Skin of body (tissue), 2 donors: ENCODE measurements around the gene TBRG4. TPM values are rescaled to one million over a fixed set of nuclear protein-coding genes. Genes with fewer than 3 reads are reported as not detected.
A peak's percentile ranks its signal among the peaks of the same experiment; 100 is the strongest.

ENCODE experiments used
- DNase-seq: peaks from one replicate; lab custom pipeline; 2025; lab: John Stamatoyannopoulos, UW
- total RNA-seq: library from RNA; depleted of rRNA; stranded (reverse); fragments of >200 nt; gene quantifications from one replicate; pipeline ENCODE4 v1.2.3, GENCODE V29; 2014

Gene TBRG4
- total RNA-seq, 1 donor from 2014 or later: 34.1 TPM

DNA sequence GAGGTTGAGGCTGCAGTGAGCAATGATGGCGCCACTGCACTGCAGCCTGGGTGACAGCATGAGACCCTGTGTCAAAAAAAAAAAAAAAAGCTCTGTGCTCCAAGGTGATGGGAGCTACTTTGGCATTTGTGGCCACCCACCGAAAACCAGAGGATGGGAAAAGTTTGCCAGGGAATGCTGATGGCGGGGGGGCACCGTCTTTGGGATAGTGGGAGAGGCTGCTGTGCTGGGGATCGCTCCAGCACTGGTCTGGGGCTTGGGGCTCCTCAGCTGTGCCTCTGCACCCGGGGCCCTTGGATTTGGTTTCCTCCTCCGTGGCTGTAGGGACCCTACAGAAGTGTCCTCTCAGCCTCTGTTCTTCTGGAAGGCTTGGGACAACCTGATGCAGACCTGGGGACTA lies 34.4 kb upstream of the TBRG4 start:
- no peak for DNase-seq

DNA sequence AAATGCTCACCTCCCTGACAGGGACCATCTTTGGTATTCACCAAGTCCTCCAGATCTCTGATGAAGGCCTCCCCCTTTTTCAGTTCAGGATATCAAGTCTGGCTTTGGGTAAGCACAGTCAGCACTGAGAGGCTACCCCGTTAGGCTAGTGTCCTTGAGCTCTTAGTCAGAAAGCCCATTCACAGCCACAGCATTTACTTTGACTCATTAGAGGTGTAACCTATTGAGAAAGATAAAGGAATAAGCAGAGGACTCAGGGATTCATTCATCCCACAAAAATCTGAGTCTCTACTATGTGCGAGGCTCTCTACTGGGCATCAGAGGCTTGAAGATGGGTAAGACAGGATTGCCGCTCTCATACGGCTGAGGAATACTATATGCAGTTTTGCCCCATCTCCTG lies 32.1 kb upstream of the TBRG4 start:
- DNase-seq: no peak

DNA sequence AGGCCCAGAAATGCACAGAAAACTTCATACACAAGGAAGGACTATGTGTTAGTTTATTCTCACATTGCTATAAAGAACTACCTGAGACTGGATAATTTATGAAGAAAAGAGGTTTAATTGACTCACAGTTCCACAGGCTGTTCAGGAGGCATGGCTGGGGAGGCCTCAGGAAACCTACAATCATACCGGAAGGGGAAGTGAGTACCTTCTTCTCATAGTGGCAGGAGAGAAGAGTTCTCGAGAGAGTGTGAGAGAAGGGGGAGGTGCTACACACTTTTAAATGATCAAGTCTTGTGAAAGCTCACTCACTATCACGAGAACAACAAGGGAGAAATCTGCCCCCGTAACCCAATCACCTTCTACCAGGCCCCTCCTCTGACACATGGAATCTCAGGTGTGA lies 29.3 kb upstream of the TBRG4 start:
- no peak for DNase-seq

DNA sequence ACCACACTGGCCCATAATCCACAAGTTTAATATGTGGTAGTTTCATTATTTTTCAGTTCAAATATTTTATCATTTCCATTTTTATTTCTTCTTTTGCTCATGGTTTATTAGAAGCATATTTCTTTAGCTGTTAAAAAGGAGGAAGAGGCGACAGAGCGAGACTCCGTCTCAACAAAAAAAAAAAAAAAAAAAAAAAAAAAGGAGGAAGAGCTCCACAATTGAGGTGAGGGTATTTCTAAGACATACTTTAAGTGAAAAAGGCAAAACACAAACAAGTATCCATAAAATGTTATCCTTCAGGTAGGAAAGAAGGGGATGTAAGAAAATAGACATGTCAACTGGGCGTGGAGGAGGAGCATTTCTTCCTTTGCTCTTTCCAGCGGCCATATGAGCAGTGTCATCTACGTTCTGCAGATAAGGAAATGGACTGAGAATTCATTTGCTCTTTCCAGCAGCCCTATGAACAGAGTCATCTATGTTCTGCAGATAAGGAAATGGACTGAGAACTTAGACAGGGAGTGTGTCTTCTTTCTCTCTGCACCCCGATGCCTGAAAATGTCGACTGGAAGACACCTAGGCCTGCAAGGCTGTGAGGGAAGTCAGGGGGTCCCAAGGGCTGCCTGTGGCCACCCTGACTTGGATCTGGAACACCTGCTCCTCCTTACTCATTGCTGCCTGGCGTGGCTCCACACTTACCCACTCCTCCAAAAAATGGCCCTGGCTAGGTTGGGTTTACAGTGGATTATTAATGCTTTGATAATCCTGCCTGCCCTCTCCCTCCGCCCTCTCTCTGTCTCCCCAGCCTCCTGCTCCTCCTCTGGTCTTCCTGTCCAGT lies 27.2 kb upstream of the TBRG4 start:
- no peak for DNase-seq

DNA sequence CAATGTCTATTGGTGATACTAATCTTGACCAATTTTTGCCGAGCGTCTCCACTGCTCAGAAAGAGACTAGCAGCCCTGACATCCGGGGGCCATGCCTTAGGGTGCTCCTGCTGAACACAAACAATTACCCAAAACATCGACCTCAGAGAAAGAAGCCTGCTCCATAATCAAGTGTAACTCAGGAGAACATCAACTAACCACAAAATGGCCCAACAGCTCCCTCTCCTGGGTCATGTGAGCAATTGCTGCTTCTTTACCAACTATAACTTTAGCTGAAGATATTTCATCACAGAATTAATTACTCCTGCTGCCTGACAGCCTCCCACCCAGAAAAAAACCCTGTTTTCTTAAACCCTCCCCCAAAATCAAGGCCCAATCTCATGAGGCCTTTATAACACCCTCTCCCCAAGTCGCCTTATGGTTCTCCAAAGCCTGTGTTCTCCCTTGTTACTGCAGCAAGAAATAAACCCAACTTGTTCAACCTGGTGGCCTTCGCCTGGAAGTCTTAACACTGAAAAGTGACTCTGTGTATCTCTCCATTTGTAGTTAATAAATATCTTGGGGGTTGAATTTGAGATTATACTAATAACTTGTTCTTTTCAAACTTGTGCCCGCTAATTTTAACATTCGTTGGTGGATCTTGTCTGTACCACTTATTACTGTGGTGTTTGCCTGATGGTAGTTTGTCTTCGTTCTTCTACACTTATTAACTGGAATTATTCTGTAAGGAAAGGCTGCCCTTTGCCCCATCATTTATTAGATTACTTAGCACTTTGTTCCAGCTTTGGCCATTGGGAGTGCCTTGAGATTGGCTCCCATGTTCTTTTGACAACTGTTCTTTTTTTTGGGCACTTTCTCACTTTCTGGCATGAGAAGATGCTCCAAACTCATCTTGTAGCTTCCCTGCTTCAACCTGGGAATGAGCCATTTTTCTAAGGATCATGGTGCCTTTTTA lies 24.9 kb upstream of the TBRG4 start:
- peak; percentile 73 for DNase-seq

GRCh38 chr7:45133877-45134276 lies 22.4 kb upstream of the TBRG4 start:
- no peak for DNase-seq

DNA sequence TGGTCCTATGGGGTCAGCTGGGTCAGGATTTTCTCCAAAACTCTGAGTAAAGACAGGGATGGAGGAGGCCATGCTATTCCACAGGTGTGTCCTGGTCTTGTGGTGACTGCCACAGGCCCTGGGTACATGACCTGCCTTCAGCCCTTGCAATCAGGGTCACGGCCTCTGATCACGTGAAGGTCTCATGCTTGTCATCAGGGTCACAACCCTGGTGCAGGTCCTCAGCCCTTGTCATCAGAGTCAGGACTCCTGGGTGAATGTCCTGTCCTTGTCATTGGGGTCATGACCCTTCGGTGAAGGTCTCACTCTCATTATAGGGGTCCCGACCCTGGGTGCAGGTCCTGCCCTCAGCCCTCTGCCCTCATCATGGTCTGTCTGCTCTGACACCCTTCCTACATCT lies 21.9 kb upstream of the TBRG4 start:
- DNase-seq: no peak

- no peak for DNase-seq
Observed at GRCh38 chr7:45132708-45133320, 21.3 kb upstream of the TBRG4 start.

DNA sequence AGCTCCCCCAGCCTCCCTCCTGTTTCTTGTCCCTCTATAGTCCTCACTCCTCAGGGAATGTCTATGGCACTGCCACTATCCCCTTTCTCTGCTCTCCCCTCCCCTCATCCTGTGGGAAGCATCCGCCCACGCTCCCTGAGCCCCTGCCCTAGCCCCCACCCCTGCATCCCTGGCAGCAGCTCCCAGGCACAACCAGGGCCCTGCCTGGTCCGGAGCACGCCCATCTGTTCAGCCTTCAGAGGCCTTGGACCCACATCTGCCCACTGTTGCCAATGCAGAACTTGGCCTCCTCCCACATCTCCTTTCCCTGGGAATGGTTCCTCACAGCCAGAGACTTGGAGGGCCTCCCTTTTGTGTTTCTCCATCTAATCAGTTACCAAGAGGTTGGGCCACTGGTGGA lies 20.4 kb upstream of the TBRG4 start:
- DNase-seq: no peak

GRCh38 chr7:45130910-45131309 lies 19.4 kb upstream of the TBRG4 start:
- DNase-seq: no peak

- no peak for DNase-seq
Observed at GRCh38 chr7:45129906-45130305, 18.4 kb upstream of the TBRG4 start.

DNA sequence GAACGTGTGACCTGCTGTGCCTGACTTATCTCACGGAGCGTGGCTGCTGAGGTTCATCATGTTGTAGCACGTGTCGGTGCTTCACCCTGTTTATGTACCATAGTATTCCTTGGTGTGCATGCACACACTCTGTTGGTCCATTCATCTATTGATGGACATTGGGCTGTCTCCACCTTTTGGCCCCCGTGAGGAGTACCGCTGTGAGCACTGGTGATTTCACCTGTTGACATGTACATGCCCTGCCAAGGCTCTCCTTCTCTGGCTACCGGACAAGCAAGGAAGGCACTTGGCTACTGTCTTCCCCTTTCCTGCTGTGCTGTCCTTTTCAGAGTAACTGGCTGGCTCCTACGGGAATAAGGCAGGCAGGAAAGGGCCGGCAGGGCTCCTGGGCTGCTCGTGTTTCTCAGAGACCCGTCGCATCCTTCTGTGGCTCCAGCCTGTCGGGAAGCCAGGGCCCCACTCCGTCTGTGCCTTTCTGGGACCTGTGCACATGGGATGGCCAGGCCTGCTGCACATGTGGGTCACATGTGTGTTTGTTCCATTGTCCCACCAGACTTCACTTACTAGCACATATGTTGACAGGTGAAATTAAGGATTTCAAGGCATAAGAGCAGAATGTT lies 17.8 kb upstream of the TBRG4 start:
- DNase-seq: no peak

DNA sequence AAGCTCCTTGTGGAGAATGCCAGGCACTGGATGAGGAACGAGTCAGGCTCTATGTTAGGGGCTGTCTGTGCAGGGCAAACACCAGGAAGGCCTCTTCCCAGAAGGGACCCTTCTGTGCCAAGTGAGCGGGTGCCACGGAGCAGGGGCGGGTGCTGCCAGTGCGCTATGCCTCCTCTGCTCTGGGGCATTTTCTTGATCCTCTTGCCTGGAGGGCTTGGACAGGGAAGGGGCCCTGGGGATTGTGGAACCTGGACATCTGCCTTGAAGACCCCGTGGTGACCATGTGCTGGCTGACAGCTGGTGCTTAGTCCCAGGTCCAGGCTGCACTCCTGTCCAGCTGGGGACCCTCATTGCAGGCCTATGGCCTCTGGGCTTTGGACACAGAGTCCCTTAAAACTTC lies 15.4 kb upstream of the TBRG4 start:
- no peak for DNase-seq

- no peak for DNase-seq
Observed at GRCh38 chr7:45126201-45126600, 14.7 kb upstream of the TBRG4 start.

DNA sequence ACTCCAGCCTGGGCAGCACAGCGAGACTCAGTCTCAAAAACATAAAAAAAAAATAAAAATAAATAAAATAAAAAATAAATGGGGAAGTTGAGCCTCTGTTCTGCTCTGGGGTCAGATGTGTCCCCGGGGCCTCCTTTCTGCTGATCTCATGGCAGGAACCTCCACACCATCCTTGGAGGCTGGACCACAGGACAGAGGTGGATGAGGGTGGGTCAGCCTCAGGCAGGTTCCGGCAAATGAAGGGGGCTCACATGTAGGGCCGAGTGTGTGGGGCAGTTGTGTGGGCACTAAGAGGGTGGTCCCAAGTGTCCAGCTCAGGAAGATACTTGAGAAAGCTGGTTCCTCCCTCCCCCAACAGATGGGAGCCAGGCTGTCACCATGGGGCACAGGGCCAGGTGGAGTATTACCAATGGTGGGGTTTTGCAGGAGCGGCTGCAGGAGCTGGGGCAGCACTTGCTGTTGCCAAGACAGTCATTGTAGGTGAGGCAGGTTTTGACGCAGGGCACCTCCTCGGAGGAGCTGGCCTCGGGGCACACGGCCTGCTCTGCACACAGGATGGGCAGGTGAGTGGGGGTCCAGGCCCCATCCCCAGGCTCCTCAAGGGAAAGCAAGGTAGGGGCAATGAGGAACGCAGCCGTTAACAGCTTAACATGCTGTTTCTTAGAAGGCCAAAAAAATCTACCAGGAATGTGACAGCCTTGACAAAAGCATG lies 13.9 kb upstream of the TBRG4 start:
- no peak for DNase-seq

DNA sequence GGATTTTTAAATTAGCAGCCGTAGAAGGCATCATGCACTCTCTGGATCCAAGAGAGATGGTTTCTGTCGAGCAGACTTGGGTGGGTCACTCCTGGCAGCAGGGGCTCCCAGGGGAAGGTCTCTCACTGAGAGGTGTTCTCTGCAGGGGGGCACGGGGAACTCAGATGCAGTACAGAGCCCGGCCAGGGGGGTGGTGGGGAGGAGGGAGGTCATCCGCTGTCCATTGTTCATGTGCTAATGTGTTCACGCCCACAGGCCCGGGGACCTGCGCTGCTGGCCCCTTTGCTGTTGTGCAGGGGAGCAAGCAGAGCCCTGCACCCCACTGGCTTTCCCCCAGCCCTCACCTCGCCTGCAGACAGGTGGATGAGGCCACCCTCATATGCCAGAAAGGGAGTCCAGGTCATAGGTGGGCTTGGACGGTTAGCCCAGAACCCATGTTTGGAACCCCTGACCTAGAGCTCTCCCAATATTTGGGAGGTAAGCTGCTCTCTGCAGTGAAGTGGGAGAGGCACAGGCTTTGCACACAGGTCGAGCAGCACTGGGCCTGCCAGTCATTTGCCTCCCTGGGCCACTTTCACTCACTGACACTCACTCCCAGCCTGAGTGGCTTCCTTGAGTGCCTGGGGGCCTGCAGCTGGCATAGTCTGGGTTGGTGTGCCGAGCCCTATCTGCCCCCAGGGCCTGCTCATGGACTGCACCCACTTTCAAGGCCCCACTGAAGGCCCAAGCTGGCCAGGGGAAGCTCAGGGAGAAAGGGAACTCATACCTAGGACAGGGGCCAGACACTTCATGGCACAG lies 12.6 kb upstream of the TBRG4 start:
- DNase-seq: no peak

GRCh38 chr7:45122975-45123860 lies 11.7 kb upstream of the TBRG4 start:
- no peak for DNase-seq

DNA sequence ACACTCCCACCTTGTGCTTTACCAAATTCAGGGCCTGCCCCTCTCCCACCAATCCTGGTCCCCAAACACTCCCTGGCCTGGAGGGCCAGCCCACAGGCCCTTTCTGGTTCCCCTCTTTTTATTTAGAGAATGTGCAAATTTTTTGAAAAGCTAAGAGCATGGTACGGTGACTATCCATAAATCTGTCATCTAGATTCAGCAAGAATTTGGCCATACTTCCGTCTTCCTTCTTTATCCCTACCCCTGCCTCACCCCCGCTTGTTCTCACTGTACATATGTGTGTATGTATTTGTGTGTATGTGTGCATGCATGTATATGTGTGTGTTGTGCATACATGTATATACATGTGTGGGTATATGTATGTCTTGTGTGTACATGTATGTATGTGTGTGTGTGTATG lies 8.1 kb upstream of the TBRG4 start:
- DNase-seq: no peak

GRCh38 chr7:45118889-45119331 lies 7.4 kb upstream of the TBRG4 start:
- DNase-seq: no peak
